Spleen (tissue), 11 donors: ENCODE measurements around the gene SKAP2. TPM values are rescaled to one million over a fixed set of nuclear protein-coding genes. Genes with fewer than 3 reads are reported as not detected.

ENCODE experiments used
- DNase-seq: peaks from one replicate; pipeline ENCODE4 v3.0.0-alpha.2; 2020
- H3K27ac ChIP-seq, 8 donors: fragments of 200-600 bp; sonication (generic) in 7 of 8; 1 replicate in 4 of 8; 2 replicates in 4 of 8; pipeline versions ENCODE4 v1.5.0 to v1.8.0; 2016 to 2021; ENCODE audit warnings: inconsistent platforms in 4 of 8, mild to moderate bottlenecking in 4 of 8, moderate library complexity in 1 of 8
- H3K27me3 ChIP-seq, 7 donors: fragments of 200-600 bp; sonication (generic) in 6 of 7; replicated peaks in 1 of 7; 1 replicate in 4 of 7; 2 replicates in 3 of 7; pipeline versions ENCODE4 v1.5.0 to v1.8.0; 2016 to 2021; ENCODE audit warnings: inconsistent platforms in 3 of 7, mild to moderate bottlenecking in 1 of 7
- H3K36me3 ChIP-seq, 6 donors: fragments of 200-600 bp; sonication (generic) in 5 of 6; 1 replicate in 4 of 6; 2 replicates in 2 of 6; pipeline versions ENCODE4 v1.5.0 to v1.8.0; 2016 to 2021; ENCODE audit warnings: inconsistent platforms in 2 of 6
- H3K4me1 ChIP-seq, 6 donors: fragments of 200-600 bp; sonication (generic) in 5 of 6; 1 replicate in 3 of 6; 2 replicates in 3 of 6; pipeline versions ENCODE4 v1.5.0 to v1.8.0; 2016 to 2021; ENCODE audit warnings: inconsistent platforms in 3 of 6
- H3K4me3 ChIP-seq, 8 donors: fragments of 200-600 bp; sonication (generic) in 7 of 8; 1 replicate in 4 of 8; 2 replicates in 4 of 8; pipeline versions ENCODE4 v1.5.0 to v1.8.0; 2016 to 2021; ENCODE audit warnings: inconsistent platforms in 4 of 8, mild to moderate bottlenecking in 4 of 8, moderate library complexity in 2 of 8
- H3K9me3 ChIP-seq, 8 donors: fragments of 200-600 bp; sonication (generic) in 7 of 8; 1 replicate in 4 of 8; 2 replicates in 4 of 8; pipeline versions ENCODE4 v1.5.0 to v1.8.0; 2016 to 2021; ENCODE audit warnings: inconsistent platforms in 4 of 8
- POLR2A ChIP-seq, 3 donors: fragments of 450-650 bp; IDR thresholded peaks; one replicate each; pipeline ENCODE4 v1.5.1; 2017; ENCODE audit warnings: antibody characterized with exemption in 3 of 3, mild to moderate bottlenecking in 1 of 3
- POLR2AphosphoS5 ChIP-seq, 3 donors: sonication (generic); formaldehyde crosslinking; IDR thresholded peaks; one replicate each; pipeline ENCODE4 v1.5.1; 2017; ENCODE audit warnings: antibody characterized with exemption in 3 of 3
- WGBS, 5 donors: extraction: QIAGEN DNeasy Blood & Tissue Kit in 3 of 5; methylation state at CpG; one replicate each; pipeline versions ENCODE4 v1.1.5 to v1.1.7; 2013 to 2018; 5-methylcytosine and 5-hydroxymethylcytosine counted together
- intact Hi-C: fragments of 100-400 bp; cut with DNase I; formaldehyde crosslinking; loops from one replicate; pipeline ENCODE4 v1.15.0; 2023; ENCODE audit warnings: low total_unique reads
- polyA plus RNA-seq, 3 donors: library from polyadenylated mRNA; stranded (reverse); fragments of 200-250 nt; gene quantifications; one replicate each; pipeline ENCODE4 v1.2.1, GENCODE V29; 2013
- total RNA-seq, 7 donors: library from RNA; depleted of rRNA in 3 of 7; stranded (reverse); fragments of >200 nt in 3 of 7; fragmentation: NEBNext Ultra II Directional in 4 of 7; extraction: Animal tissue kit (Norgen Biotek cat#: 25700) in 4 of 7; gene quantifications; one replicate each; pipeline versions ENCODE4 v1.1.0 to v1.2.1, GENCODE V29; 2016 to 2021
- TF ChIP-seq, protein P1 (sequence below), 11 experiments: fragments of 200-600 bp in 7 of 11; fragments of 450-650 bp in 4 of 11; sonication (generic) in 4 of 11; IDR thresholded peaks in 8 of 11; conservative IDR thresholded peaks in 3 of 11; 1 replicate in 7 of 11; 2 replicates in 4 of 11; pipeline versions ENCODE4 v1.4.0 to v1.8.0; 2016 to 2021; ENCODE audit warnings: antibody characterized with exemption in 11 of 11, inconsistent platforms in 4 of 11, mild to moderate bottlenecking in 1 of 11
- donor health status: healthy with polysubstance abuse.
- donor health status: DM: no; HTN: no; CAD: no; lungs with moderate emphysema.
- donor health status: DM: no; HTN: no; CAD: no.
- donor health status: Bipolar disorder and iron deficiency.
- donor health status: healthy.
- donor health status: DM: no; HTN: no; CAD: no.
- donor health status: DM: yes; HTN: yes; CAD: no.

The SKAP2 gene
- total and polyA plus RNA-seq, 10 donors, result 14.8 to 87.2 (median 61.7) TPM

DNA sequence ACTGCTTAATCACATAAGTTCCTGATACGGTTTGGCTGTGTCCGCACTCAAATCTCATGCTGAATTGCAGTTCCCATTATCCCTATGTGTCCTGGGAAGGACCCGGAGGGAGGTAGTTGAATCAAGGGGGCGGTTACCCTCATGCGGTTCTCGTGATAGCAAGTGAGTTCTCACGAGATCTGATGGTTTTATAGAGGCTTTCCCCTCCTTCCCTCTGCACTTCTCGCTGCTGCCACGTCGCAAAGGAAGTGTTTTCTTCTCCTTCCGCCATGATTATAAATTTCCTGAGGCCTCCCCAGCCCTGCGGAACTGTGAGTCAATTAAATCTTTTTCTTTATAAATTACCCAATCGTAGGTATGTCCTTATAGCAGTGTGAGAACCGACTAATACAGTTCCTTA lies 226.2 kb downstream of the SKAP2 start:
- intact Hi-C loops, result no loop called here
- no peak overlapping the region for H3K27ac ChIP-seq
- no peak overlapping the region for H3K4me3 ChIP-seq
- H3K36me3 ChIP-seq, result no peaks in the 10 kb centered on the region
- WGBS, 5 donors, result 88 to 94% (median 91%) methylated on average over 14 of the region's 14 CpGs
- no peaks in the 10 kb centered on the region for H3K4me1 ChIP-seq
- H3K9me3 ChIP-seq, result no peaks in the 10 kb centered on the region
- DNase-seq, result no peak
- H3K27me3 ChIP-seq, result no peaks in the 10 kb centered on the region
- TF ChIP-seq POLR2AphosphoS5 (IDR thresholded peaks at IDR 0.05), result no peak
- TF ChIP-seq, protein P1, sequence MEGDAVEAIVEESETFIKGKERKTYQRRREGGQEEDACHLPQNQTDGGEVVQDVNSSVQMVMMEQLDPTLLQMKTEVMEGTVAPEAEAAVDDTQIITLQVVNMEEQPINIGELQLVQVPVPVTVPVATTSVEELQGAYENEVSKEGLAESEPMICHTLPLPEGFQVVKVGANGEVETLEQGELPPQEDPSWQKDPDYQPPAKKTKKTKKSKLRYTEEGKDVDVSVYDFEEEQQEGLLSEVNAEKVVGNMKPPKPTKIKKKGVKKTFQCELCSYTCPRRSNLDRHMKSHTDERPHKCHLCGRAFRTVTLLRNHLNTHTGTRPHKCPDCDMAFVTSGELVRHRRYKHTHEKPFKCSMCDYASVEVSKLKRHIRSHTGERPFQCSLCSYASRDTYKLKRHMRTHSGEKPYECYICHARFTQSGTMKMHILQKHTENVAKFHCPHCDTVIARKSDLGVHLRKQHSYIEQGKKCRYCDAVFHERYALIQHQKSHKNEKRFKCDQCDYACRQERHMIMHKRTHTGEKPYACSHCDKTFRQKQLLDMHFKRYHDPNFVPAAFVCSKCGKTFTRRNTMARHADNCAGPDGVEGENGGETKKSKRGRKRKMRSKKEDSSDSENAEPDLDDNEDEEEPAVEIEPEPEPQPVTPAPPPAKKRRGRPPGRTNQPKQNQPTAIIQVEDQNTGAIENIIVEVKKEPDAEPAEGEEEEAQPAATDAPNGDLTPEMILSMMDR (IDR thresholded peaks at IDR 0.05 in 8 of 11, conservative IDR thresholded peaks at IDR 0.05 in 3 of 11), result no peak
- no peak for TF ChIP-seq POLR2A (IDR thresholded peaks at IDR 0.05)

GRCh38 chr7:26637610-26638009 lies 226.8 kb downstream of the SKAP2 start:
- intact Hi-C loops, result no loop called here
- Histone ChIP-seq H3K4me1 (no peaks in the 10 kb centered on the region), H3K4me3 (no peak overlapping the region), H3K27ac (no peak overlapping the region), H3K9me3 (no peaks in the 10 kb centered on the region), H3K27me3 (no peaks in the 10 kb centered on the region), H3K36me3 (no peaks in the 10 kb centered on the region)
- TF ChIP-seq POLR2A (IDR thresholded peaks at IDR 0.05), result no peak
- TF ChIP-seq, protein P1 (IDR thresholded peaks at IDR 0.05 in 8 of 11, conservative IDR thresholded peaks at IDR 0.05 in 3 of 11), result no peak
- no peak for TF ChIP-seq POLR2AphosphoS5 (IDR thresholded peaks at IDR 0.05)
- 63 to 81% (median 71%) methylated on average over 6 of the region's 6 CpGs for WGBS, 5 donors
- no peak for DNase-seq

DNA sequence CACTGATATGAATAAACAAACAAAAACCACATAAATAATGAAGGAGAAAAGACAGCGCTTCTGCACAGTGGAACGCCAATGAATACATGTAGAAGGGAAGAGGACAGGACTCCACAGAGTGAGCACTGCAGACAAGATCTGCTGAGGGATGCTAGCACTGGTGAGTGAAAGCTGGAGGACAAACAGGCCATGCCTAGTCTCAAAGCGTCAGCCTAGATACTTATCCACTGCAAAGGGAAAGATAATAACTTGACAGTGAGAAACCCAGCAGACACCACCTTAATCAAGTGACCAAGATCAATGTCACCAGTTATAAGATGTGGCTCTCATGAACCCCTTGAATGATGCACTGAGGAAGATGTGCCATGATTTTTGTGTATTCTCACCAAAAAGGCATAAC lies 227.6 kb downstream of the SKAP2 start:
- TF ChIP-seq POLR2A (IDR thresholded peaks at IDR 0.05) (no peak), POLR2AphosphoS5 (IDR thresholded peaks at IDR 0.05) (no peak)
- TF ChIP-seq, protein P1 (IDR thresholded peaks at IDR 0.05 in 8 of 11, conservative IDR thresholded peaks at IDR 0.05 in 3 of 11), result no peak
- intact Hi-C loops, result no loop called here
- Histone ChIP-seq H3K27me3 (no peaks in the 10 kb centered on the region), H3K27ac (no peak overlapping the region), H3K9me3 (no peaks in the 10 kb centered on the region), H3K4me3 (no peak overlapping the region), H3K4me1 (no peaks in the 10 kb centered on the region), H3K36me3 (no peaks in the 10 kb centered on the region)
- 84 to 97% (median 95%) methylated on average over 3 of the region's 3 CpGs for WGBS, 5 donors
- DNase-seq, result no peak

GRCh38 chr7:26633557-26633956 lies 230.8 kb downstream of the SKAP2 start:
- Histone ChIP-seq H3K4me1 (no peaks in the 10 kb centered on the region), H3K4me3 (no peak overlapping the region), H3K27me3 (no peaks in the 10 kb centered on the region), H3K36me3 (no peaks in the 10 kb centered on the region), H3K9me3 (no peaks in the 10 kb centered on the region), H3K27ac (no peak overlapping the region)
- intact Hi-C loops, result no loop called here
- 89 to 96% (median 91%) methylated on average over 3 of the region's 3 CpGs for WGBS, 5 donors
- no peak for TF ChIP-seq POLR2A (IDR thresholded peaks at IDR 0.05)
- TF ChIP-seq, protein P1 (IDR thresholded peaks at IDR 0.05 in 8 of 11, conservative IDR thresholded peaks at IDR 0.05 in 3 of 11), result no peak
- TF ChIP-seq POLR2AphosphoS5 (IDR thresholded peaks at IDR 0.05), result no peak
- DNase-seq, result no peak
